Astrocyte of the cerebellum (primary cell): ENCODE results near the gene ZNF319.
"Not testable (repeated sequence)": the region's sequence is repeated elsewhere in the genome, so short reads cannot be mapped to it uniquely, and the experiment has no call there.

ENCODE experiments used
- DNase-seq: peaks from one replicate; pipeline ENCODE4 v3.0.0-alpha.2; 2011; ENCODE audit warnings: low read depth
- H3K4me3 ChIP-seq: 2 replicates; pipeline ENCODE4 v1.5.1; 2011; ENCODE audit warnings: mild to moderate bottlenecking, low read depth, low read length, moderate library complexity
- in situ Hi-C: cut with HindIII; loops from 2 replicates; pipeline ENCODE4 v1.10.0; 2017; ENCODE audit warnings: low sequenced_read_pairs
- TF ChIP-seq, protein P1 (sequence below): IDR thresholded peaks from 2 replicates; pipeline ENCODE4 v1.5.1; 2012; ENCODE audit warnings: low read length, low read depth, moderate library complexity, mild to moderate bottlenecking; ENCODE audit errors: missing control alignments

The ZNF319 gene

DNA sequence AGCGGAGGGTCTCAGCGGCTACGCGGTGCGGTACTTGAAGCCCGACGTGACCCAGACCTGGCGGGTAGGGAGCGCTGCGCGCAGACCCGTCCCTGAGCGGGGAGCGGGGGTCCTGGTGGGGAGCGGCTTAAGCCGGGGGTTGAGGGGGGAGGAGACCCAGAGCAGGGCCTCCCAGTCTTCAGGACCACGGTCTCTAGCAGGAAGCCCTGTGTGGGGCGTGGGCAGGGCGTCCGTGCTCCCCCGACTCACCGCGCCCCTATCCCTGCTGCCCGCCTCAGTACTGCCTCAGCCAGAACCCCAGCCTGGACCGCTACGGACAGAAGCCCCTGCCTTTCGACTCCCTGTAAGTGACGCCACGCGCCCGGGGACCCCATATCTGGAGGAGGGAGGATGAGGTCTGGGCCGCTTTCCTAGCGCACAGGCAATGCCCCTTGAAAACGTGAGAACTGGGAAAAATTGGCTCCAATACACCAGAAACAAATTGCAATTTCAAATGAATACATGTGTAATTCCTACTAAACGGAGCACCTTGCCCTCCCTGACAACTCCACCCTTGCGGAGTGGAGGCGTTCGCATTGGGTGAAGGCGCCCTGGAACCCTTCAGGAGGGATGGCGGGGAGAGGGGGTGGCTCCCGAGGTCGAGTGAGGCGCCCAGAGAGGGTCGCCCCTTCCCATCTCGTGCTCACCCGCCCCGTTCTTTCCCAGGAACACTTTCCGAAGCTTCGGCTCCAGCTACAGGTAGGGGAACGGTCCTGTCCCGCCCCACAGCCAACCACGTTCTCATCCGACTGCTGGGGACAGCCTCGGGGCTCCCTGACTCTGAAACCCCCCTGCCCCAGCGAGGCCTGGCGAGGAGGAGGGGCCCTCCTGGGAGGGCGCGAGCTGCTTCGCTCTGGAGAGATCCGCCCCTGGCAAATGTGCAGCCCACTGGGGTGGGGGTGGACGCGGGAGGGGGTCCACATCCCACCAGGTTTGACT, 15.0 kb downstream of the ZNF319 start:
- no peak for DNase-seq
- in situ Hi-C loops, result loop anchor here (5.0 to 25.0 kb wide), 4 partner anchors 43 to 411 kb away; no protein-coding TSS in a partner anchor
- peak overlapping the region; percentile 50 for H3K4me3 ChIP-seq
- TF ChIP-seq, protein P1, sequence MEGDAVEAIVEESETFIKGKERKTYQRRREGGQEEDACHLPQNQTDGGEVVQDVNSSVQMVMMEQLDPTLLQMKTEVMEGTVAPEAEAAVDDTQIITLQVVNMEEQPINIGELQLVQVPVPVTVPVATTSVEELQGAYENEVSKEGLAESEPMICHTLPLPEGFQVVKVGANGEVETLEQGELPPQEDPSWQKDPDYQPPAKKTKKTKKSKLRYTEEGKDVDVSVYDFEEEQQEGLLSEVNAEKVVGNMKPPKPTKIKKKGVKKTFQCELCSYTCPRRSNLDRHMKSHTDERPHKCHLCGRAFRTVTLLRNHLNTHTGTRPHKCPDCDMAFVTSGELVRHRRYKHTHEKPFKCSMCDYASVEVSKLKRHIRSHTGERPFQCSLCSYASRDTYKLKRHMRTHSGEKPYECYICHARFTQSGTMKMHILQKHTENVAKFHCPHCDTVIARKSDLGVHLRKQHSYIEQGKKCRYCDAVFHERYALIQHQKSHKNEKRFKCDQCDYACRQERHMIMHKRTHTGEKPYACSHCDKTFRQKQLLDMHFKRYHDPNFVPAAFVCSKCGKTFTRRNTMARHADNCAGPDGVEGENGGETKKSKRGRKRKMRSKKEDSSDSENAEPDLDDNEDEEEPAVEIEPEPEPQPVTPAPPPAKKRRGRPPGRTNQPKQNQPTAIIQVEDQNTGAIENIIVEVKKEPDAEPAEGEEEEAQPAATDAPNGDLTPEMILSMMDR, result no peak

DNA sequence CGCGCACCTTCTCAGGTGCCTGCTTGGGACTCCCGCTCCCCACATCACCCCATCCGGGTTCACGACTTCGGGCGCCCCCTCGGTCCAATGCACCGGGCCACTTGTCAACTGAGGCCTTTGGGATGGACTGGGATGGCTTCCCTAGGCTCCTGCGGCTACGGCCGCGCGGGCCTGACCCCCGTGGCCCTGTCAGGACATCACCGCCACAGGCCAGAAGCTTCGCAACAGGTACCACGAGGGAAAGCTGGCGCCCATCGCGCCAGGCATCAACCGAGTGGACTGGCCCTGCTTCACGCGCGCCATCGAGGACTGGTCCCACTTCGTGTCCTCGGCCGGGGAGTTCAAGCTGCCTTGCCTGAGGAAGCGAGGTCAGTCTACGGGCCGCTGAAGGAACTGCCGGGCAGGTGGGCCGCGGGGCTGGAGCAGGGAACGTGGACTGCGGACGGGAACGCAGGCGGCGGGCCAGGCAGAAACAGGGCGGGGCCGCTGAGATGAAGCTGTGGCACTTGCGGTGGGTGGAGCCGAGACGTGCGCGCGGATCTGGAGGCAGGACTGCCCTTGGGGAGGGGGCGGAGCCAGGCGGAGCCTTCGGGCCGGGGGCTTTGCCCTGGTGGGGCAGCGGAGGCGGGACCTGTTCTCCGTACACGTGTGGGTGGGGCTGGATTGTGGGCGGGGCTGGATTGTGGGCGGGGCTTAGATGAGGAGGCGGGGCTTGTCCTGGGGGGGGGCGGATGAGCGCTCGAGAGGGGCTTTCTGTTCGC, 15.8 kb downstream of the ZNF319 start:
- peak; percentile 38 for DNase-seq
- TF ChIP-seq, protein P1, result no peak
- in situ Hi-C loops, result loop anchor here (5.0 to 25.0 kb wide), 4 partner anchors 42 to 410 kb away; no protein-coding TSS in a partner anchor
- peak overlapping the region; percentile 50 for H3K4me3 ChIP-seq

DNA sequence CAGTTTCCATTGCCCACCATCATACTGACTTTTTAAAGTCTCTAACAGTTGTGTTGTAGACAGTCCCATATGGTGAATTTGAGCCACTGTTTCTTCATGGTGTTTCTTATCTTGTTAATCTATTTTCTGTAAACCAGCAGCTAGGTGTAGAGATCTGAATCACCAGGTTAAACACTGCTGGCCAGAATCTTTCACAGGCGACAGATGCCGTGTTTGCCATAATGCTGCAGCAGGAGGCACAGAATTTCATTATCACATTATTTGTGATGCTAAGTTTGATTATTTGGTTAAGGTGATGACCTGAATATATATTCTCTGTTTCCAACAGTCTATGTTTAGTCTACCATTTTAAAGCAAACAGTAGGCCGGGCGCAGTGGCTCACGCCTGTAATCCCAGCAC, 18.1 kb downstream of the ZNF319 start:
- TF ChIP-seq, protein P1, result no peak
- in situ Hi-C loops, result loop anchor here (10.0 to 25.0 kb wide), 2 partner anchors 195 to 408 kb away; no protein-coding TSS in a partner anchor
- DNase-seq, result no peak
- no peak overlapping the region for H3K4me3 ChIP-seq

DNA sequence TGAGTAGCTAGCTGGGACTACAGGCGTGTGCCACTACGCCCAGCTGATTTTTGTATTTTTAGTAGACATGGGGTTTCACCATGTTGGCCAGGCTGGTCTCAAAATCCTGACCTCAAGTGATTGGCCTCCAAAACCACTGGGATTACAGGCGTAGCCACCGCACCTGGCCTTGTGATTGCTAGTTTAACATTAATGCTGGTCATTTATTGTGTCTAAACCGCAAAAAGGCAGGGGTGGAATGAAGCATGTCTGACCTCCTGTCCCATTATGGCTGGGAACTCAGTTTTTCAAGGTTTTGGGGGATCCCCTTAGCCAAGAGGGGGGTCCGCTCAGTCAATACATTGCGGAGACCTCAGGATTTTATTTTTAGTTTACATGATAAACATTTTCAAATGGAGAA, 18.8 kb downstream of the ZNF319 start:
- TF ChIP-seq, protein P1, result no peak
- DNase-seq, result no peak

DNA sequence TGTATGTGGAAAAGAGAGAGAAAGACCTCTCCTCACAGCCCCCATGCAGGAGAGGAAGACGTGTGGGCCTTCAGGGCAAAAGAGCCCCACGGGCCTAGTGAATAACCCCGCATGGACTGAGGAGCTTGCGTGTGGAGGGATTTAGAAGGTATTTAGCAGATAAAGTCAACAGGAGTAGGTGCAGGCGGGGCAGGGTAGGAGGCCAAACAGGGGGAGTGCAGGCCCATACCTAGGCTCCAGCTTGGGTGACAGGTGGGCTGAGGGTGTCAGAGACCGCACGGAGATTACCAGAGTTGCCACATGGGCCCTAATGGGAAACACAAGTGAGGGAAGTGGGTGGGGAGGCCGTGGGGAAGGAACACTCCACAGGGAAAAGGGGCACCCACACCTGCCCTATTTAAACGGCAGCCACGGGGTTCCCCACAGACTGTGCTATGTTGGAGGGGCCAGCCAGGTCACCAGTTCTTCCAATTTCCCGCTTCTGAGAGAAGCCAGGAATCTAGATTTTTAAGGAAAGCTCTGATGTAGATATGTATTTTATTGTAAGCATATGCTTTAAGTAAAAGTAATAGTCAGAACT, 21.4 kb downstream of the ZNF319 start:
- H3K4me3 ChIP-seq, result no peak overlapping the region
- in situ Hi-C loops, result loop anchor here (25.0 kb wide), 1 partner anchor 192 kb away; no protein-coding TSS in a partner anchor
- DNase-seq, result no peak
- TF ChIP-seq, protein P1, result no peak

More for the DNA sequence above, 18.8 kb downstream of the ZNF319 start:
- in situ Hi-C loops, result loop anchor here (10.0 to 25.0 kb wide), 2 partner anchors 194 to 407 kb away; no protein-coding TSS in a partner anchor
- H3K4me3 ChIP-seq, result no peak overlapping the region

DNA sequence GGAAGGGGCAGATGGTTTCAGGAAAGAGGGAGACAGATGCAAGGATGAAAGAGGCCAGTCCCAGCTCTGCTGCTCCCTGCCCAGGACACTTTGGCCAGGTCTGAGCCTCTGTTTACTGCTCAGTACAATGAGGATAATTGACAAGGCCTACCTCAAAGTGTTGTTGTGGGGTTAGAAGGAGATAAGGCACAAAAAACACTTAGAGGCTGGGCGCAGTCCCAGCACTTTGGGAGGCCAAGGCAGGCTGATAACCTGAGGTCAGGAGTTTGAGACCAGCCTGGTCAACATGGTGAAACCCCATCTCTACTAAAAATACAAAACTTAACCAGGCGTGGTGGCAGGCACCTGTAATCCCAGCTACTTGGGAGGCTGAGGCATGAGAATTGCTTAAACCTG, 22.4 kb downstream of the ZNF319 start:
- DNase-seq, H3K4me3 ChIP-seq: not testable (repeated sequence)
- in situ Hi-C loops, result loop anchor here (25.0 kb wide), 1 partner anchor 191 kb away; no protein-coding TSS in a partner anchor
